Esophagus muscularis mucosa (tissue), 4 donors: ENCODE measurements around the gene TTLL12. TPM values are rescaled to one million over a fixed set of nuclear protein-coding genes. Genes with fewer than 3 reads are reported as not detected.
A peak's percentile ranks its signal among the peaks of the same experiment; 100 is the strongest.
"Not testable (repeated sequence)": the region's sequence is repeated elsewhere in the genome, so short reads cannot be mapped to it uniquely, and the experiment has no call there.

Source experiments
- DNase-seq: peaks from one replicate; pipeline ENCODE4 v3.0.0-alpha.2; 2017; ENCODE audit errors: extremely low spot score
- H3K27ac ChIP-seq, 4 donors: fragments of 200-600 bp; sonication (generic); replicated peaks in 1 of 4; 1 replicate in 3 of 4; 2 replicates in 1 of 4; pipeline ENCODE4 v1.5.1; 2016 to 2019; ENCODE audit warnings: mild to moderate bottlenecking in 1 of 4
- H3K27me3 ChIP-seq, 4 donors: fragments of 200-600 bp; sonication (generic); one replicate each; pipeline versions ENCODE4 v1.5.1 to v1.6.0; 2016 to 2019
- H3K36me3 ChIP-seq, 4 donors: fragments of 200-600 bp; sonication (generic); one replicate each; pipeline ENCODE4 v1.5.1; 2016 to 2019
- H3K4me1 ChIP-seq, 4 donors: fragments of 200-600 bp; sonication (generic); one replicate each; pipeline ENCODE4 v1.5.1; 2016 to 2019
- H3K4me3 ChIP-seq, 4 donors: fragments of 200-600 bp; sonication (generic); 1 replicate in 2 of 4; 2 replicates in 2 of 4; pipeline ENCODE4 v1.5.1; 2016 to 2019; ENCODE audit warnings: mild to moderate bottlenecking in 4 of 4, moderate library complexity in 1 of 4
- H3K9me3 ChIP-seq, 4 donors: fragments of 200-600 bp; sonication (generic); 1 replicate in 3 of 4; 2 replicates in 1 of 4; pipeline ENCODE4 v1.5.1; 2016 to 2019
- CTCF ChIP-seq, 3 experiments: fragments of 200-600 bp in 2 of 3; fragments of 450-650 bp in 1 of 3; sonication (generic) in 2 of 3; IDR thresholded peaks; one replicate each; pipeline ENCODE4 v1.5.1; 2017 to 2019; ENCODE audit warnings: antibody characterized with exemption in 3 of 3, mild to moderate bottlenecking in 2 of 3, moderate library complexity in 1 of 3
- EP300 ChIP-seq: sonication (generic); formaldehyde crosslinking; IDR thresholded peaks from one replicate; pipeline ENCODE4 v1.6.1; 2017; ENCODE audit warnings: antibody characterized with exemption
- POLR2A ChIP-seq: fragments of 450-650 bp; IDR thresholded peaks from one replicate; pipeline ENCODE4 v1.6.1; 2017; ENCODE audit warnings: antibody characterized with exemption, moderate library complexity, mild to moderate bottlenecking, low read depth
- POLR2AphosphoS5 ChIP-seq, 2 donors: sonication (generic); formaldehyde crosslinking; IDR thresholded peaks; one replicate each; pipeline ENCODE4 v1.6.1; 2017; ENCODE audit warnings: antibody characterized with exemption in 2 of 2
- WGBS: methylation state at CpG from one replicate; pipeline ENCODE4 v1.1.5; 2018; 5-methylcytosine and 5-hydroxymethylcytosine counted together
- intact Hi-C: fragments of 100-400 bp; cut with DNase I; formaldehyde crosslinking; loops from one replicate; pipeline ENCODE4 v1.15.1; 2023
- total RNA-seq, 4 donors: library from RNA; depleted of rRNA; stranded (reverse); fragments of >200 nt; gene quantifications; one replicate each; pipeline versions ENCODE4 v1.1.0 to v1.2.1, GENCODE V29; 2016

Gene TTLL12
- total RNA-seq, 4 donors from 2014 or later: 19.9 to 32.8 (median 28.0) TPM

GRCh38 chr22:43148581-43148980, 38.4 kb downstream of the TTLL12 start:
- Histone ChIP-seq H3K4me3 (no peak overlapping the region), H3K27me3 (no peaks in the 10 kb centered on the region), H3K9me3 (no peaks in the 10 kb centered on the region), H3K27ac (no peak overlapping the region), H3K36me3 (no peaks in the 10 kb centered on the region), H3K4me1 (peaks cover 14 to 32% (median 29%) of the 10 kb centered on the region in 4 donors)
- intact Hi-C loops: no loop called here
- 57% methylated on average over 3 of the region's 6 CpGs for WGBS
- no peak for DNase-seq
- TF ChIP-seq POLR2A: no peak
- TF ChIP-seq EP300: no peak
- no peak for TF ChIP-seq CTCF (IDR thresholded peaks at IDR 0.05)
- TF ChIP-seq POLR2AphosphoS5 (IDR thresholded peaks at IDR 0.05): no peak

GRCh38 chr22:43147821-43148220, 39.1 kb downstream of the TTLL12 start:
- no peak overlapping the region for H3K4me3 ChIP-seq
- no peaks in the 10 kb centered on the region for H3K36me3 ChIP-seq
- TF ChIP-seq POLR2AphosphoS5 (IDR thresholded peaks at IDR 0.05): no peak
- TF ChIP-seq POLR2A: no peak
- no peak for TF ChIP-seq EP300
- no peak for TF ChIP-seq CTCF (IDR thresholded peaks at IDR 0.05)
- H3K27me3 ChIP-seq: no peaks in the 10 kb centered on the region
- H3K27ac ChIP-seq: peak overlapping the region in 1 of 4 donors; percentile 13
- H3K4me1 ChIP-seq: peaks cover 15 to 30% (median 28%) of the 10 kb centered on the region in 4 donors
- no peaks in the 10 kb centered on the region for H3K9me3 ChIP-seq
- intact Hi-C loops: no loop called here
- WGBS: 66% methylated on average over 8 of the region's 8 CpGs
- no peak for DNase-seq

GRCh38 chr22:43146332-43146731, 40.6 kb downstream of the TTLL12 start:
- H3K4me3 ChIP-seq, H3K27me3 ChIP-seq, H3K36me3 ChIP-seq, intact Hi-C loops, H3K9me3 ChIP-seq, DNase-seq, H3K27ac ChIP-seq: not testable (repeated sequence)
- WGBS: 84% methylated on average over 15 of the region's 15 CpGs
- H3K4me1 ChIP-seq: peaks cover 25 to 31% (median 29%) of the 10 kb centered on the region in 4 donors

GRCh38 chr22:43145371-43145770, 41.6 kb downstream of the TTLL12 start:
- WGBS: 89% methylated on average over 8 of the region's 8 CpGs
- H3K4me1 ChIP-seq: peaks cover 21 to 32% (median 26%) of the 10 kb centered on the region in 4 donors
- H3K4me3 ChIP-seq, H3K9me3 ChIP-seq, intact Hi-C loops, H3K27ac ChIP-seq, H3K27me3 ChIP-seq, H3K36me3 ChIP-seq, DNase-seq: not testable (repeated sequence)

- Histone ChIP-seq H3K4me1 (peaks cover 21 to 34% (median 26%) of the 10 kb centered on the region in 4 donors), H3K27me3 (no peaks in the 10 kb centered on the region), H3K36me3 (peaks cover 9 to 14% (median 11%) of the 10 kb centered on the region in 4 donors), H3K27ac (no peak overlapping the region), H3K4me3 (no peak overlapping the region), H3K9me3 (no peaks in the 10 kb centered on the region)
- intact Hi-C loops: no loop called here
- TF ChIP-seq EP300 (no peak), POLR2A (no peak), POLR2AphosphoS5 (IDR thresholded peaks at IDR 0.05) (no peak), CTCF (IDR thresholded peaks at IDR 0.05) (no peak)
- 82% methylated on average over 3 of the region's 3 CpGs for WGBS
- DNase-seq: no peak
Measured at GRCh38 chr22:43144949-43145348, 42.0 kb downstream of the TTLL12 start.

- peaks cover 19 to 32% (median 29%) of the 10 kb centered on the region in 4 donors for H3K36me3 ChIP-seq
- peak within 1 kb of the TSS; percentile 88 to 99 (median 94) for H3K4me3 ChIP-seq
- no peak for DNase-seq
- 0% methylated on average over 23 of the region's 83 CpGs for WGBS
- peak within 1 kb of the TSS; percentile 70 to 76 (median 71) for H3K27ac ChIP-seq
- H3K4me1 ChIP-seq: peaks cover 21 to 34% (median 26%) of the 10 kb centered on the region in 4 donors
- no peaks in the 10 kb centered on the region for H3K9me3 ChIP-seq
- TF ChIP-seq POLR2A (no peak), POLR2AphosphoS5 (IDR thresholded peaks at IDR 0.05) (peak; percentile 83 to 92)
- no peaks in the 10 kb centered on the region for H3K27me3 ChIP-seq
- intact Hi-C loops: no loop called here
Measured at GRCh38 chr22:43142880-43143562, 43.9 kb downstream of the TTLL12 start, which contains the start of gene MCAT. Gene MCAT, minus strand, starts transcription at chr22:43143398. Its CDS starts 50 bp downstream, at chr22:43143348.
